HL-60/S4 (cell line): ENCODE data around the gene MORN1.

Source experiments
- in situ Hi-C: fragments of 300-500 bp; cut with MboI; formaldehyde crosslinking; loops from 2 replicates; pipeline ENCODE4 v1.14.3; 2022; ENCODE audit warnings: low sequenced_read_pairs

The MORN1 gene

GRCh38 chr1:2376261-2376741 lies 15.1 kb downstream of the MORN1 start:
- in situ Hi-C loops = loop anchor here (5.0 kb wide), 1 partner anchor 179 kb away; no protein-coding TSS in a partner anchor

GRCh38 chr1:2375923-2376260 lies 15.5 kb downstream of the MORN1 start:
- in situ Hi-C loops = loop anchor here (5.0 kb wide), 1 partner anchor 179 kb away; no protein-coding TSS in a partner anchor

GRCh38 chr1:2375246-2375922 lies 16.0 kb downstream of the MORN1 start:
- in situ Hi-C loops = loop anchor here (5.0 kb wide), 1 partner anchor 178 kb away; no protein-coding TSS in a partner anchor

GRCh38 chr1:2374252-2375155 lies 16.9 kb downstream of the MORN1 start:
- in situ Hi-C loops = loop anchor here (5.0 kb wide), 1 partner anchor 177 kb away; no protein-coding TSS in a partner anchor

- in situ Hi-C loops = no loop called here
These were observed 17.7 kb downstream of the MORN1 start for GRCh38 chr1:2373551-2374251.

- in situ Hi-C loops = no loop called here
These were observed 18.5 kb downstream of the MORN1 start for GRCh38 chr1:2372551-2373490.

GRCh38 chr1:2368053-2368744 lies 23.2 kb downstream of the MORN1 start:
- in situ Hi-C loops = no loop called here

GRCh38 chr1:2363847-2364513 lies 27.4 kb downstream of the MORN1 start:
- in situ Hi-C loops = no loop called here

GRCh38 chr1:2360588-2361364 lies 30.6 kb downstream of the MORN1 start:
- in situ Hi-C loops = no loop called here

- in situ Hi-C loops = no loop called here
These were observed 32.4 kb downstream of the MORN1 start for GRCh38 chr1:2358651-2359640.

GRCh38 chr1:2358072-2358471 lies 33.3 kb downstream of the MORN1 start:
- in situ Hi-C loops = no loop called here

- in situ Hi-C loops = no loop called here
These were observed 34.2 kb downstream of the MORN1 start for GRCh38 chr1:2356911-2357845.

- in situ Hi-C loops = no loop called here
These were observed 35.0 kb downstream of the MORN1 start for GRCh38 chr1:2356401-2356800.

- in situ Hi-C loops = no loop called here
These were observed 35.7 kb downstream of the MORN1 start for GRCh38 chr1:2355373-2356261.
